Right cardiac atrium (tissue), 5 donors: ENCODE measurements around the gene PHRF1. TPM values are rescaled to one million over a fixed set of nuclear protein-coding genes. Genes with fewer than 3 reads are reported as not detected.
"Not testable (repeated sequence)": the region's sequence is repeated elsewhere in the genome, so short reads cannot be mapped to it uniquely, and the experiment has no call there.

Source experiments
- ATAC-seq, 2 donors: fragments of 200-7000 bp; cut with Tn5 transposase; one replicate each; pipeline versions ENCODE4 v1.8.0 to v1.9.1; 2020; ENCODE audit warnings: moderate library complexity in 2 of 2, mild to moderate bottlenecking in 1 of 2
- DNase-seq, 3 donors: peaks; one replicate each; pipeline ENCODE4 v3.0.0-alpha.2; 2020
- H3K27ac ChIP-seq: one replicate; pipeline ENCODE4 v1.5.1; 2013; ENCODE audit warnings: mild to moderate bottlenecking, low read length, control low read depth, moderate library complexity
- H3K27me3 ChIP-seq: one replicate; pipeline ENCODE4 v1.6.1; 2013; ENCODE audit not compliant: control insufficient read depth, insufficient read depth
- H3K4me1 ChIP-seq: one replicate; pipeline ENCODE4 v1.6.1; 2013; ENCODE audit warnings: low read length; ENCODE audit not compliant: control insufficient read depth, insufficient read depth
- H3K4me3 ChIP-seq: one replicate; pipeline ENCODE4 v1.5.1; 2013; ENCODE audit warnings: low read length, control low read depth
- H3K9me3 ChIP-seq: one replicate; pipeline ENCODE4 v1.6.1; 2013; ENCODE audit warnings: low read length; ENCODE audit not compliant: control insufficient read depth
- WGBS: extraction: QIAGEN DNeasy Blood & Tissue Kit; methylation state at CpG from one replicate; pipeline ENCODE4 v1.1.7; 2013; 5-methylcytosine and 5-hydroxymethylcytosine counted together
- intact Hi-C, 4 donors: fragments of 100-400 bp; cut with DNase I; formaldehyde crosslinking; loops; one replicate each; pipeline versions ENCODE4 v1.11.0 to v1.14.0; 2022 to 2023
- polyA plus RNA-seq: library from polyadenylated mRNA; stranded (reverse); fragments of 200-250 nt; gene quantifications from one replicate; pipeline ENCODE4 v1.2.3, GENCODE V29; 2013
- total RNA-seq, 4 donors: library from RNA; stranded (reverse); fragmentation: NEBNext Ultra II Directional; extraction: Animal tissue kit (Norgen Biotek cat#: 25700); gene quantifications; one replicate each; pipeline ENCODE4 v1.2.1, GENCODE V29; 2021
- donor health status: healthy with polysubstance abuse.
- donor health status: DM: no; HTN: yes; CAD: no.
- donor health status: DM: no; HTN: no; CAD: no.
- donor health status: DM: no; HTN: yes; CAD: no; lungs with severe emphysema.
- donor health status: DM: yes; HTN: yes; CAD: no.

PHRF1 gene
- total and polyA plus RNA-seq, 5 donors: 17.0 to 20.8 (median 19.9) TPM

- DNase-seq (peak in 1 of 3 donors; percentile 37), ATAC-seq (no peak)
- no peaks in the 10 kb centered on the region for H3K27me3 ChIP-seq
- no peak overlapping the region for H3K4me3 ChIP-seq
- H3K27ac ChIP-seq: no peak overlapping the region
- peaks cover 10% of the 10 kb centered on the region for H3K4me1 ChIP-seq
- 20% methylated on average over 69 of the region's 69 CpGs for WGBS
- intact Hi-C loops: no loop called here
- no peaks in the 10 kb centered on the region for H3K9me3 ChIP-seq
These were observed 63.9 kb downstream of the PHRF1 start for GRCh38 chr11:640021-640706.

GRCh38 chr11:641806-642370, 65.6 kb downstream of the PHRF1 start:
- no peaks in the 10 kb centered on the region for H3K9me3 ChIP-seq
- peaks cover 10% of the 10 kb centered on the region for H3K4me1 ChIP-seq
- 94% methylated on average over 19 of the region's 19 CpGs for WGBS
- DNase-seq: peak in 1 of 3 donors; percentile 46
- ATAC-seq: no peak
- intact Hi-C loops: no loop called here
- no peak overlapping the region for H3K27ac ChIP-seq
- H3K27me3 ChIP-seq: no peaks in the 10 kb centered on the region
- H3K4me3 ChIP-seq: no peak overlapping the region

- intact Hi-C loops: no loop called here
- Histone ChIP-seq H3K4me1 (peaks cover 6% of the 10 kb centered on the region), H3K27ac (no peak overlapping the region), H3K9me3 (no peaks in the 10 kb centered on the region), H3K4me3 (no peak overlapping the region), H3K27me3 (no peaks in the 10 kb centered on the region)
- DNase-seq (peak in 1 of 3 donors; percentile 37), ATAC-seq (no peak)
- 96% methylated on average over 9 of the region's 9 CpGs for WGBS
These were observed 67.1 kb downstream of the PHRF1 start for GRCh38 chr11:643366-643765.

- no peak for ATAC-seq
- intact Hi-C loops: no loop called here
These were observed 67.8 kb downstream of the PHRF1 start for GRCh38 chr11:643849-644738.

GRCh38 chr11:645536-645935, 69.3 kb downstream of the PHRF1 start:
- Histone ChIP-seq H3K4me1 (no peaks in the 10 kb centered on the region), H3K9me3 (no peaks in the 10 kb centered on the region), H3K4me3 (no peak overlapping the region), H3K27me3 (no peaks in the 10 kb centered on the region), H3K27ac (no peak overlapping the region)
- 85% methylated on average over 16 of the region's 16 CpGs for WGBS
- intact Hi-C loops: no loop called here
- no peak for ATAC-seq
- DNase-seq: peak in 1 of 3 donors; percentile 33

More at GRCh38 chr11:643849-644738, 67.8 kb downstream of the PHRF1 start:
- Histone ChIP-seq H3K4me1 (peaks cover 5% of the 10 kb centered on the region), H3K9me3 (no peaks in the 10 kb centered on the region), H3K27ac (no peak overlapping the region), H3K27me3 (no peaks in the 10 kb centered on the region), H3K4me3 (no peak overlapping the region)
- peak in 1 of 3 donors; percentile 29 for DNase-seq
- 87% methylated on average over 50 of the region's 50 CpGs for WGBS

GRCh38 chr11:646214-646613, 69.9 kb downstream of the PHRF1 start:
- Histone ChIP-seq H3K9me3 (no peaks in the 10 kb centered on the region), H3K27me3 (no peaks in the 10 kb centered on the region)
- no peak for ATAC-seq

GRCh38 chr11:647672-648158, 71.4 kb downstream of the PHRF1 start:
- intact Hi-C loops, H3K27ac ChIP-seq, ATAC-seq, H3K4me1 ChIP-seq, H3K9me3 ChIP-seq, H3K27me3 ChIP-seq, H3K4me3 ChIP-seq, DNase-seq: not testable (repeated sequence)
- WGBS: 92% methylated on average over 10 of the region's 14 CpGs

More at GRCh38 chr11:646214-646613, 69.9 kb downstream of the PHRF1 start:
- peak in 1 of 3 donors; percentile 36 for DNase-seq
- Histone ChIP-seq H3K27ac (no peak overlapping the region), H3K4me1 (no peaks in the 10 kb centered on the region), H3K4me3 (no peak overlapping the region)
- 84% methylated on average over 14 of the region's 14 CpGs for WGBS
- intact Hi-C loops: no loop called here

GRCh38 chr11:650482-650881, 74.2 kb downstream of the PHRF1 start:
- H3K4me1 ChIP-seq: no peaks in the 10 kb centered on the region
- DNase-seq (no peak), ATAC-seq (no peak)
- H3K27ac ChIP-seq: no peak overlapping the region
- whole genome bisulfite sequencing: 96% methylated on average over 10 of the region's 10 CpGs
- intact Hi-C loops: no loop called here
- no peaks in the 10 kb centered on the region for H3K27me3 ChIP-seq
- no peaks in the 10 kb centered on the region for H3K9me3 ChIP-seq
- H3K4me3 ChIP-seq: no peak overlapping the region

- H3K4me3 ChIP-seq, H3K9me3 ChIP-seq, H3K27ac ChIP-seq, ATAC-seq, H3K4me1 ChIP-seq, H3K27me3 ChIP-seq, intact Hi-C loops: not testable (repeated sequence)
- peak in 1 of 3 donors; percentile 14 for DNase-seq
- 93% methylated on average over 14 of the region's 14 CpGs for WGBS
These were observed 76.9 kb downstream of the PHRF1 start for GRCh38 chr11:653136-653535.

GRCh38 chr11:653837-654236, 77.6 kb downstream of the PHRF1 start:
- DNase-seq (peak in 1 of 3 donors; percentile 32), ATAC-seq (peak in 1 of 2 donors; percentile 25)
- H3K27ac ChIP-seq: no peak overlapping the region
- WGBS: 87% methylated on average over 15 of the region's 15 CpGs
- H3K4me1 ChIP-seq: no peaks in the 10 kb centered on the region
- H3K27me3 ChIP-seq: no peaks in the 10 kb centered on the region
- H3K4me3 ChIP-seq: no peak overlapping the region
- intact Hi-C loops: no loop called here
- no peaks in the 10 kb centered on the region for H3K9me3 ChIP-seq

GRCh38 chr11:654444-654843, 78.2 kb downstream of the PHRF1 start:
- H3K9me3 ChIP-seq, H3K4me3 ChIP-seq, ATAC-seq, intact Hi-C loops, H3K27ac ChIP-seq, H3K4me1 ChIP-seq, H3K27me3 ChIP-seq: not testable (repeated sequence)
- peak in 1 of 3 donors; percentile 19 for DNase-seq
- WGBS: 95% methylated on average over 12 of the region's 12 CpGs
